Measurements from ENCODE around the gene TRIM54. TPM values are rescaled to one million over a fixed set of nuclear protein-coding genes. Genes with fewer than 3 reads are reported as not detected.
A peak's percentile ranks its signal among the peaks of the same experiment; 100 is the strongest.
"Not testable (repeated sequence)": the region's sequence is repeated elsewhere in the genome, so short reads cannot be mapped to it uniquely, and the experiment has no call there.

TRIM54 gene
- total RNA-seq, 2 donors from 2014 or later, result 0.32 to 0.52 TPM

- DNase-seq (ENCODE audit: low spot score), result no peak
- intact Hi-C loops (cut with DNase I), result no loop called here
These were observed 27.0 kb upstream of the TRIM54 start for GRCh38 chr2:27255187-27255586.

- intact Hi-C loops (cut with DNase I), result no loop called here
These were observed 26.6 kb upstream of the TRIM54 start for GRCh38 chr2:27255660-27256059.

DNA sequence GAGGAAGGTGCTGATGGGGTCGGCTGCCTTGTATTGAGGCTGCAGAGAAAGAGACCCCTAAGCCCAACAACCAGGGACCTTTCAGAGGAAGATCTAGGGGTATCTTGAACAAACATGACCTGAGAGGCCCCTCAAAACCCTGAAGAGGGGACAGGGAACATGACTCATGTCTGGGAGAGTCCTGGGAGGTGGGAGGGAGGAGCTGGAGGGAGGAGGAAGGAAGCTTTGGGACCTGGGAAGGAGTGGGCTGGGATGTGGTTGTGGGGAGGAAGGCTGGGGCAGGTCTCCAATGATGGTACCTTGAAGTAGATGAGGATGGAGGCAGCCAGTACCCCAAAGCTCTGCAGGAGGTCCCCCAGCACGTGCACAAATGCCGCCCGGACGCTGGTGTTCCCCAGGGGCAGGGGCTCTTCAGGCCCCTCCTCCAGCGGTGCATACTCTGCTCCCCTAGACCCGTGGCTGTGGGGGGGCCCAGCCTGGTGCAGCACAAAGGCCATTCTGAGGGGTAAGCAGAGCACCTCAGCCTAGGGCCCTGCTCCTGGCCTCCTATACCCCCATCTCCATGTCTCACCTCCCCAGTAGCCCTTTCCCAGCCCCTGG is 25.3 kb upstream of the TRIM54 start:
- DNase-seq (ENCODE audit: low spot score), result no peak
- intact Hi-C loops (cut with DNase I), result no loop called here

More at GRCh38 chr2:27255660-27256059, 26.6 kb upstream of the TRIM54 start:
- DNase-seq (ENCODE audit: low spot score), result no peak

DNA sequence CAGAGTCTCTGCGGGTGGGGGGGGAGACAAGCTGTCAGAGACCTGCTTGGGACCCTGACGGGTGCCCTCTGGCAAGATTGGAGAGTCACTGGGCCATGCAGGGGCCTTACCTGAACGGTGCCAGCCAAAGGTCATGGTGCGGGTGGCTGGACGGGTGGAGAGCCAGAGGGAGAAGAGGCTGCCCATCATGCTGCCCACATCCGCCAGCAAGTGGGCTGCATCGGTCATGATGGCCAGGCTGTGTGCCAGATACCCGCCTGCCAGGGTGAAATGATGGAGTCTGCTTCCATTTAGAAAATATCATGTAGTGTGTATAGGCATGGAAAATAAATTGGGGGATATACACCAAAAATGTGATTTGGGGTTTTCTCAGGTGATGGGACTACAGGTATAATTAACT is 24.2 kb upstream of the TRIM54 start:
- intact Hi-C loops (cut with DNase I), result no loop called here
- no peak for DNase-seq (ENCODE audit: low spot score)

- intact Hi-C loops (cut with DNase I), result loop anchor here in 1 of 2 donors (1.0 kb wide), 1 partner anchor 125 kb away; no protein-coding TSS in a partner anchor
- peak; percentile 67 for DNase-seq (ENCODE audit: low spot score)
These were observed 20.8 kb upstream of the TRIM54 start for GRCh38 chr2:27261241-27261925.

DNA sequence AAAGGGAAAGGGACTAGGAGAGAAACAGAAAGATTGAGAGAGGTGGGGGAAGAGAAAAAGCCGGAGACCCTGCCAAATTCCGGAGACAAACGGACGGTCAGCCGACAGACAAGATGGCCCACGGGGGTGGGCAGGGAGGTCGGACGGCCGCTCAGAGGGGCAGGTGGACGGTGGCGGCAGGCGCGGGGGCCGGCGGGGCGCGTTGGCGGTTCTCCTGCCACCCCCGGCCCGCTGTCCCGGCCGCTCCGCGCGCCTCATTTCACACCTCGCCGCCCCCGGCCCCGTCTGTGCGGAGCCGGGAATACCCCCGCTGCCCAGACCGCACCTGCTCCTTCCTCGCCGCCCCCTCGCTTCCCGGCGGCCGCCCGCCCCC is 20.3 kb upstream of the TRIM54 start:
- DNase-seq (ENCODE audit: low spot score), result peak; percentile 59
- intact Hi-C loops (cut with DNase I), result loop anchor here in 1 of 2 donors (1.0 kb wide), 1 partner anchor 126 kb away; no protein-coding TSS in a partner anchor

- DNase-seq (ENCODE audit: low spot score), result peak; percentile 88
- intact Hi-C loops (cut with DNase I), result no loop called here
These were observed 19.6 kb upstream of the TRIM54 start, which contains the start of gene SLC30A3 for GRCh38 chr2:27262379-27263286. TSS of gene SLC30A3 (minus strand) at chr2:27263047. CDS start at chr2:27262906, 141 bp downstream.

GRCh38 chr2:27263287-27264252 is 18.7 kb upstream of the TRIM54 start:
- intact Hi-C loops (cut with DNase I), result no loop called here

DNA sequence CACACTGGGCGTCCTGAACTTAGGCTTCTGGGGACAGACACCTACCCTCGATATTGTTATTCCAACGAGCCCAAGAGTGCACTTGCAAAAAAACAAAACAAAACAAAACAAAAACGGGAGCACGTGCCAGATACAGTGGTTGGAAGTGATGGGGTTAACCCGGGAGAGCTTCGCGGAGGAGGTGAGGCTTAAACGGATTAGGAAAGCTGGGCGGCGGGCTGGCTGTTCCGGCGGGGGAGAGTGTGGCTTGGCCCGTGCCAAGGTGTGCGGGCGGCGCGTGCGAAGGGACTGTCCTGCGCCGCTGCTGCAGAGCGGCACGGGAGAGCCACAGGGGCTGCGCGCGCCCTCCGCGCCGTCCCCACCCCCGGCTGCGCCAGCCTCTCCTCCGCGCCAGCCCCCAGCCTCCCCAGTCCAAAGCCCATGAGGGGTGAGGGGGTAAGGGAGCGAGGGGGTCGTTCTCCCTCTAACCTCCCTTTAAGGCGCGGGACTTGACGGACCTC is 17.9 kb upstream of the TRIM54 start:
- DNase-seq (ENCODE audit: low spot score), result no peak

More at GRCh38 chr2:27263287-27264252, 18.7 kb upstream of the TRIM54 start:
- DNase-seq (ENCODE audit: low spot score), result peak; percentile 64

GRCh38 chr2:27264753-27265535 is 17.3 kb upstream of the TRIM54 start:
- intact Hi-C loops (cut with DNase I), result no loop called here
- peak; percentile 87 for DNase-seq (ENCODE audit: low spot score)

More for the DNA sequence above, 17.9 kb upstream of the TRIM54 start:
- intact Hi-C loops (cut with DNase I), result no loop called here

- DNase-seq (ENCODE audit: low spot score), result no peak
- intact Hi-C loops (cut with DNase I), result no loop called here
These were observed 16.7 kb upstream of the TRIM54 start for GRCh38 chr2:27265536-27265870.

- peak; percentile 4 for DNase-seq (ENCODE audit: low spot score)
- intact Hi-C loops (cut with DNase I), result not testable (repeated sequence)
These were observed 13.9 kb upstream of the TRIM54 start for GRCh38 chr2:27268296-27268695.

DNA sequence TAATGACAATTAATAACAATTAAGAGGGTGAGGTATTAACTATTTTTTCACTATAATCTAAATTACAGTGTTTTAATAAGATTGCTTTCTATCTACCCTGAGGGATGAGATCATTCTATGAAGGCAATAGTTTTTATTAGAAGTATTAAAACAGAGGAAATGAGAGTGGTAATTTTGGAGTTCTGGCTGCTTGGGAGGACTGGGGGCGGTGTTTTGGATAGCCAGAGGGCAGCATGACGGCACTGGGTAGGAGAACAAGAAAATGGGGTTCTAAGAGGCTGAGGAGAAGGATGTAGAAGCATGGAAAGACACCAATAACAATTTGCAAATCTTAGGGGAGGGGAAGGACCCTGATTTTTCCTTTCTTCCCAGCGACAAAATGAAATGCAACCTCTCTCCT is 12.1 kb upstream of the TRIM54 start:
- DNase-seq (ENCODE audit: low spot score), result no peak
- intact Hi-C loops (cut with DNase I), result no loop called here

GRCh38 chr2:27270670-27271069 is 11.6 kb upstream of the TRIM54 start:
- DNase-seq (ENCODE audit: low spot score), result no peak
- intact Hi-C loops (cut with DNase I), result no loop called here

DNA sequence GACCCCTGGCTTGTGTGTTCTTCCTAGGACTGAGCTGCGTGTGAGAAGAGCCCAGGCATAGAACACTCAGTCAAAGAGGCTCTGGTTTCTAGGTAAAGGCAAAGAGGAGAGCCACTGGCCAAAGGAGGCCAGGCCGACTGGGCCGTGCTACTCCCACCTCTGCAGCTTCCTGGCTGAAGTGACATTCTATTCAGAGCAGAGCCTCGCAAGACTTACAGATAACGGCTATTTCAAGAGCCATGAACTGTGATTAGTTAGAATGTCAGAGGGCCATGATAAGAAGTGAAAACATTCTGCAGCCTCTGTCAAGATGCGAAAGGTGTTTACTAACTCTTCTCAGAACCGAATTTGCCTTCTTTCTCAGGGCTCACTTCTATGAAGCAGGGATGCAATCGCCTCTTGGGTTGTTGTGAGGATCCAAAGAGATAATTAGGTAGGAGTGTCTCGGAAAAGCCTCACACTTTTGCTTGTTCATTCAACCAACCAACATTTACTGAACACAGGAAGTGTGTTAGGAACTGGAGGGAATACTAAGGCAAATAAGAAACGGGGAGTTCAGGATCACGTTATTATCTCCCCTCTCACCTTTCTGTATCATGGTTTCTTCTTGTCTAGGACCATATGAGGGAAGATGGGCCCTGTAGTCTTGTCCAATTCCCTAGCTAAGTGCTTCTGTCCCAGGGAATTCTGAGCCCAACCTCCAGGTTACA is 10.4 kb upstream of the TRIM54 start:
- intact Hi-C loops (cut with DNase I), result no loop called here

GRCh38 chr2:27272537-27273522 is 9.4 kb upstream of the TRIM54 start:
- intact Hi-C loops (cut with DNase I), result not testable (repeated sequence)
- DNase-seq (ENCODE audit: low spot score), result peak; percentile 23

More for the DNA sequence above, 10.4 kb upstream of the TRIM54 start:
- peak; percentile 13 for DNase-seq (ENCODE audit: low spot score)
